ENCODE measurements around the gene TRPV3.
"Not testable (repeated sequence)": the region's sequence is repeated elsewhere in the genome, so short reads cannot be mapped to it uniquely, and the experiment has no call there.

Gene TRPV3

DNA sequence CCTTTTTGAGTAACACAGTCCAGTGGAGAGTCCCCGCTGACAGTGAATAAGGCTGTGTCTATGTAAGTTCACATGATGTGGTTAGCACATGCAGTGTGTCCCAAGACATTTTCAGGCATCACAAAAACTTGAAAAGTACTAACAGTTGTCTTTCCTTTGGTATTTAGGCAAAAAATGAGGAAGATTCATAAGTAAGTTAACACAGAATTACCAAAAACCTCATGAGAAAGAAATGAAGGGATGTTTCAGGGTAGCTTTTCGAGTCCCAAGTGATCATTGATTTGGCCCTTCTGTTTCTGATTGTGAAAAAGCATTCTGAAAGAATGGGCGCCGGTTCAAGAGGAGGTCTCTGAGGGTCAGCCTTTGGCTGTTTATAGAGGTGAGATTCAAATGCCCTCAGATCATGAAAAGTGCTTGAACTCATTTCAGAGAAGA, 82.3 kb downstream of the TRPV3 start:
- DNase-seq (ENCODE audit: low read depth, low spot score) = no peak

DNA sequence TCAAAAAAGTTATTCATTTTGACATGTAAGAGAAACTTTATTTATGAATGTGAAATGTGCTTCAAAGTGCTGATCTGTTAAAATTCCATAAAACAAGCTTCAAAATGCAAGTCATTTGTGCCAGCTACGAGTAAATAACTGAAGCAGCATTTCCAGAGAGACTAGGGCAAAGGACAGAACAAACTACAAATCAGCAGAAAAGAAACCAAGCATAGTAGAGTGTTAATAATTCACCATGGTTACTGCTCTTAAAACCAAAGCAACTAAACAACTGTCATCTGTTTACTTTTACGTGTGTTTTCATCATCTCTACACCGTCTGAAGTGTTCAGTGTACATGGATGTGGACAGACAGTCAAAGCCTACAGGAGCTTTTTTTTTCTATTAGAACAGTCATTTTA, 83.4 kb downstream of the TRPV3 start:
- no peak for DNase-seq (ENCODE audit: low read depth, low spot score)

DNA sequence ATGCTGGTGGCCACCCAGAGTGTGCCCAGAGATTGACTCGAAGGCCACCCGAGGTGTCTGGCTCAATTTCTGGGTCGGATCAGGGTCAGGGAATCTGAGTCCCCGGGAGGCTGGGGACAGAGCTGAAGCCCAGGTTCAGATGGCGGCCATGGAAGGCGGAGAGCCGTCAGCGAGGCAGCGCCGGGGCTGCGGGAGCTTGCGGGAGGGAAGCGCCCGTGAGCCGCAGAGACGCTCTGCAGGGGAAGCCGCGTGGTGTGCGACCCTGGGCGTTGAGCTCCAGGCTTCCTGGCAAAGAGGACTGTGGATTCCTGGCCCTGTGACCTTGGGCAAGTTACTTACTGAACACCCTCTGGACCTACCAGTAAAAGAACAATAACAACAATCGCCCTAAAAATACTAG, 85.5 kb downstream of the TRPV3 start:
- no peak for DNase-seq (ENCODE audit: low read depth, low spot score)

DNA sequence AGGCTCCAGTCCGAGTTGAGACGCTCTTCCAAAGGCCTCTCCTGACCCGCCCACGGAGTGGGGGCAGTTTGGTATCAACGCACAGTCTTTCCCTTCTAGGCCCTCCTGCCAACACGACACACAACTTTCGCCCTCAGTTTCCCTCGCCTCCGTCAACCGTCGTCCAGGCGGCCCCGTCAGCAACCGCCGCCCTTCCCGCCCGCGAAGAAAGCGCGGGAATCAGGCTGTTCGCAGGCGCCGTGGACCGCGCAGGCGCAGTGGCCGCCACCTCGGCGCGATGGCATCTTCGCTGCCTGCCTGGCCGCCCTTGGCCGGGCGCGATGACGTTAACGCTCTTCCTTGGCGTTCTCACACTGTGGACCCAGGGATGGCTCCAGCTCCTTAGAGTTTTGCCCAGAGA, 86.0 kb downstream of the TRPV3 start, which contains the start of gene SPATA22:
SPATA22 (minus strand) TSS at position 221 of the 400 bp plus-strand sequence. CDS start 2,494 bp downstream, outside the sequence.
- DNase-seq (ENCODE audit: low read depth, low spot score) = no peak

DNA sequence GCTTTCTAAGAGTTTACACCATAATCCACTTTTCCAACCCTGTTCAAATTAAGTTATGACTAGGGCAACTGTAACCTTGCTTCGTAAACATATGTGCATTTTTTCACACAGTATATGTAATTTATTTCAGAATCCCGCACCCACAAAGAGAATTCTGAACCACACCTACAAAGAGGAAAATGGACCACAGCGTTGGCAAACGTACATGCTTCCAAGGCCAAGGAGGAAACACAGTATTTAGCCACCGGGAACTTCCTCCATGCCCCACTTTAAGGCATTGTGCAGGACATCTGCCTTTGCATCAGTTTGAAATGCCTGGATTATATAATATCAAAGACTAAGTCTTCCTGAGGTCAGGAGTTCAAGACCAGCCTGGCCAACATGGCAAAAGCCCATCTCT, 88.1 kb downstream of the TRPV3 start:
- DNase-seq (ENCODE audit: low read depth, low spot score) = no peak

DNA sequence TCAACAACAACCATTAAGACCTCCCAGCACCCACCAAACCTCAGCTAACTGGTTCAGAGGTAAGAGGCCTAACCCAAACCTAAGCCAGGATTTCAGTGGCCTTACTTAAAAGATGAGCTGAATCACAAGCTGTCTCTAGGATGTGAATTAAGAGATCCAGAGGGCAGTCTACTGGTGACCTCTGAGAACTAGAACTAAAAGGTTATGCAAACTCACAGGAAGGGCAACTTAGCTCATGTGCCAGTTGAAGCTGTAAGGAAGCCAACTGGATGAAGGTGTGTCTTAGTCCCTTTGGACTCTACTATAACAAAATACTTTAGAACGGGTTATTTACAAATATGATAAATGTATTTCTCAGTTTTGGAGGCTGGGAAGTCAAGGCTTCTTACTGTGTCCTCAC, 91.3 kb downstream of the TRPV3 start:
- DNase-seq (ENCODE audit: low read depth, low spot score) = not testable (repeated sequence)

All from iPS DF 19.7 (cell line).